ENCODE results near the gene PEMT. TPM values are rescaled to one million over a fixed set of nuclear protein-coding genes. Genes with fewer than 3 reads are reported as not detected.

The PEMT gene
- total and polyA plus RNA-seq, 2 of the 8 experiments (the other 6 are each of a cell fraction or from before 2014, with no cell fraction given), result 42.0 to 118 TPM

- Histone ChIP-seq H3K23ac (ENCODE audit: insufficient read length) (no peak overlapping the region), H3K56ac (replicated peaks; ENCODE audit: insufficient read length, low read depth, low read length) (no peak overlapping the region), H2BK5ac (ENCODE audit: low read depth, low read length) (no peak overlapping the region), H2AK5ac (ENCODE audit: low read depth, low read length) (no peak overlapping the region), H4K8ac (ENCODE audit: extremely low read depth, insufficient read depth, low read length) (no peak overlapping the region), H3K4me2 (ENCODE audit: insufficient read depth in 1 of 2, low read depth in 2 of 2, low read length in 2 of 2) (no peak overlapping the region), H2AFZ (ENCODE audit: low read length) (no peak overlapping the region), H3K27ac (ENCODE audit: low read depth, low read length) (no peak overlapping the region), H3K79me2 (ENCODE audit: control insufficient read depth in 1 of 2, insufficient read depth in 2 of 2, low read length in 2 of 2) (no peaks in the 10 kb centered on the region), H3K23me2 (ENCODE audit: low read depth, low read length) (no peaks in the 10 kb centered on the region), H3K9me3 (ENCODE audit: insufficient read depth in 2 of 2, low read depth in 1 of 2, low read length in 1 of 2) (no peaks in the 10 kb centered on the region), H3K4me3 (ENCODE audit: extremely low read depth in 1 of 4, insufficient read depth in 2 of 4, low read depth in 3 of 4, low read length in 4 of 4) (no peak overlapping the region), H2BK20ac (ENCODE audit: low read length) (no peak overlapping the region), H3K27me3 (replicated peaks in 1 of 4; ENCODE audit: control insufficient read depth in 3 of 4, extremely low read depth in 1 of 4, insufficient read depth in 3 of 4, low read length in 3 of 4) (no peaks in the 10 kb centered on the region), H2BK15ac (ENCODE audit: low read length) (no peak overlapping the region), H3K4ac (replicated peaks; ENCODE audit: insufficient read length, low read depth, low read length) (no peak overlapping the region), H3K18ac (ENCODE audit: extremely low read depth, low read length) (no peak overlapping the region), H3K14ac (ENCODE audit: insufficient read length) (no peak overlapping the region), H2BK120ac (replicated peaks; ENCODE audit: low read depth, low read length) (no peak overlapping the region), H3K79me1 (ENCODE audit: low read depth, low read length) (peaks cover 2% of the 10 kb centered on the region; the same call in 1 of the 2 replicates), H3K4me1 (replicated peaks in 1 of 4; ENCODE audit: control insufficient read depth in 3 of 4, insufficient read depth in 4 of 4, low read length in 3 of 4) (no peaks in the 10 kb centered on the region; a peak in 1 of 7 replicates), H3K9ac (replicated peaks in 1 of 4; ENCODE audit: extremely low read depth in 1 of 4, low read depth in 3 of 4, low read length in 3 of 4) (no peak overlapping the region), H4K20me1 (replicated peaks in 1 of 2; ENCODE audit: control insufficient read depth in 1 of 2, insufficient read depth in 2 of 2, low read length in 2 of 2) (peaks cover 0 to 5% of the 10 kb centered on the region in 2 experiments), H2BK12ac (ENCODE audit: low read depth, low read length) (no peak overlapping the region), H3K36me3 (ENCODE audit: control insufficient read depth in 2 of 4, insufficient read depth in 4 of 4, low read length in 3 of 4) (no peaks in the 10 kb centered on the region), H4K91ac (replicated peaks; ENCODE audit: insufficient read length, low read length) (no peak overlapping the region), H4K5ac (ENCODE audit: insufficient read length, low read depth, low read length) (no peak overlapping the region)
- FAIRE-seq, result no peak
- TF ChIP-seq SP1 (IDR thresholded peaks at IDR 0.05; ENCODE audit: low read depth, low read length), result no peak
- no peak for TF ChIP-seq RNF2 (IDR thresholded peaks at IDR 0.05; ENCODE audit: borderline replicate concordance, low read depth, low read length, missing control alignments, poor library complexity, severe bottlenecking)
- no peak for TF ChIP-seq NANOG (IDR thresholded peaks at IDR 0.05; ENCODE audit: insufficient read depth, low read depth, low read length, poor library complexity, severe bottlenecking)
- no peak for TF ChIP-seq E2F6 (IDR thresholded peaks at IDR 0.05)
- no peak for TF ChIP-seq EGR1 (IDR thresholded peaks at IDR 0.05; ENCODE audit: borderline replicate concordance, low read depth, low read length)
- no peak for TF ChIP-seq YY1 (IDR thresholded peaks at IDR 0.05; ENCODE audit: low read depth, low read length)
- TF ChIP-seq SP2 (IDR thresholded peaks at IDR 0.05; ENCODE audit: low read length), result no peak
- TF ChIP-seq CEBPB (IDR thresholded peaks at IDR 0.05; ENCODE audit: low read depth, low read length), result no peak
- TF ChIP-seq SRF (IDR thresholded peaks at IDR 0.05; ENCODE audit: low read depth, low read length), result no peak
- TF ChIP-seq PHF8 (conservative IDR thresholded peaks at IDR 0.05; ENCODE audit: low read depth, low read length), result no peak
- no peak for TF ChIP-seq MAX (IDR thresholded peaks at IDR 0.05)
- TF ChIP-seq BCL11A (IDR thresholded peaks at IDR 0.05; ENCODE audit: low read depth in 2 of 2, low read length in 2 of 2), result no peak
- ChIA-PET CTCF (ENCODE audit: partially characterized antibody) (interaction anchor here (1.2 to 1.4 kb wide), 2 partner anchors 16 to 42 kb away, joined by 3 read pairs; no protein-coding TSS in a partner anchor), POLR2A (ENCODE audit: partially characterized antibody) (no interaction called here)
- DNase-seq (ENCODE audit: low read depth in 1 of 2, low spot score in 2 of 2), result no peak
- WGBS, 2 experiments (ENCODE audit: extremely low coverage in 1 of 2, insufficient coverage in 1 of 2, insufficient read length in 1 of 2, insufficient replicate concordance in 2 of 2, low coverage in 1 of 2, low lambda C conversion rate in 2 of 2, missing lambda C conversion rate in 1 of 2), result 94% methylated on average over 27 of the region's 27 CpGs; no CpG with 5 or more reads in 1 of the 2 experiments
These were observed 38.9 kb downstream of the PEMT start for GRCh38 chr17:17552351-17553216.

Data from H1 (cell line).